ENCODE data around the gene NHLRC4. TPM values are rescaled to one million over a fixed set of nuclear protein-coding genes. Genes with fewer than 3 reads are reported as not detected.

NHLRC4 gene
- total and polyA plus RNA-seq, 2 of the 8 experiments (the other 6 are each of a cell fraction or from before 2014, with no cell fraction given), result 0.60 to 0.76 TPM

DNA sequence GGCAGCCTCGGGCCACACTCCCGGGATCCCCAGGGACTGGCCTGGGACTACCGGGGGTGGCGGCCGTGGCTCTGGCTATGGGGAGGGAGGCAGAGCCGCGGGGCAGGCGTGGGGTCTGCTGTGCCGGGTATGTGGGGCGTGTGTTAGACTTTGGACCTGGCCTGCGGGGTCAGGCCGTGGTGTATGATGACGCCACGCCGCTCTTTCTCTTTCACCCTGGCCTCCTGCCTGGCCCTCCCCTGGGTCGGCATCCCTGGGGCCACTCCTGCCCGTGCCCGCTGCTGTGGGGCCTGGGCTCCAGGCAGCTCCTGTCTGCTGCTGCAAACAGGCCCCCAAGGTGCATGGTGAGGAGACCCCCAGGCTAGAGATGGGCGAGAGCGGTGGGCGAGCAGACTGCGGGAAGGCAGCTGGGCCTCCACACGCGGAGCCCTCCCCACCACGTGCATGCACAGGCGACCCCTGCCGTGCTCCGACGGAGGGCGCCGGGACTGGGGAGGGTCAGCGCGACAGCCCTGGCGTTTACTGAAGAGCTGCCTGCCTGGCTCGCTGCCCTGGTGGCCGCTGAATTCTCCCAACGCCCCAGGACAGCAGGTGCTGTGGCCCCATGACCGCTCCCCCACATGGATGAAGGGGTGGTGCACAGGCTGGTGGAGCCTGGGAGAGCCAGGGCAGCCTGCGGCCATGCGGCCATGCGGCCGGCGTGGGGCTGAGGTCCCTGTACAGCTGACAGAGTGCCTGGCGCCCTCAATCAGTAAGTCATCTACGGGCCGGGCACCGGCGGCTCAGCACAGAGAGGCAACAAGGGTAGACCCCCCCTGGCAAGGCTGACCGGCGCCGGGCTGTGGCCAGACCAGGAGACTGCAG, 23.3 kb upstream of the NHLRC4 start (continued):
- no peak for TF ChIP-seq PHF8 (conservative IDR thresholded peaks at IDR 0.05; ENCODE audit: low read depth, low read length)
- no peak for TF ChIP-seq EZH2 (IDR thresholded peaks at IDR 0.05; ENCODE audit: low read depth, low read length, severe bottlenecking)
- no peak for TF ChIP-seq TCF12 (IDR thresholded peaks at IDR 0.05; ENCODE audit: low read depth, low read length)
- TF ChIP-seq USF2 (IDR thresholded peaks at IDR 0.05; ENCODE audit: low read length), result no peak

Measured in H1 (cell line).